SJSA1 (cell line): Measurements from ENCODE around the gene ZC2HC1C. TPM values are rescaled to one million over a fixed set of nuclear protein-coding genes. Genes with fewer than 3 reads are reported as not detected.

Experiments
- DNase-seq, 2 experiments: peaks; one replicate each; pipeline ENCODE4 v3.0.0-alpha.2; 2015 to 2020; ENCODE audit warnings: low spot score in 2 of 2, low read depth in 1 of 2
- H3K27ac ChIP-seq: fragments of 250-450 bp; sonication (Bioruptor Pico); 2 replicates; pipeline ENCODE4 v1.5.1; 2020; ENCODE audit warnings: mild to moderate bottlenecking, moderate library complexity
- H3K27me3 ChIP-seq: fragments of 250-450 bp; sonication (Bioruptor Pico); replicated peaks from 2 replicates; pipeline ENCODE4 v1.5.1; 2020; ENCODE audit warnings: mild to moderate bottlenecking, moderate library complexity
- H3K36me3 ChIP-seq: fragments of 250-450 bp; sonication (Bioruptor Pico); 2 replicates; pipeline ENCODE4 v1.5.1; 2020; ENCODE audit warnings: mild to moderate bottlenecking
- H3K4me1 ChIP-seq: fragments of 250-450 bp; sonication (Bioruptor Pico); replicated peaks from 2 replicates; pipeline ENCODE4 v1.6.1; 2021; ENCODE audit warnings: mild to moderate bottlenecking
- H3K4me3 ChIP-seq: fragments of 250-450 bp; sonication (Bioruptor Pico); 2 replicates; pipeline ENCODE4 v1.5.1; 2020; ENCODE audit warnings: mild to moderate bottlenecking
- H3K9me3 ChIP-seq: fragments of 250-450 bp; sonication (Bioruptor Pico); replicated peaks from 2 replicates; pipeline ENCODE4 v1.5.1; 2020; ENCODE audit warnings: mild to moderate bottlenecking
- total RNA-seq: library from RNA; depleted of rRNA; stranded (reverse); fragments of >200 nt; shearing (Covaris generic); gene quantifications from 2 replicates; pipeline ENCODE4 v1.2.3, GENCODE V29; 2014; rRNA removed

The ZC2HC1C gene, protein sequence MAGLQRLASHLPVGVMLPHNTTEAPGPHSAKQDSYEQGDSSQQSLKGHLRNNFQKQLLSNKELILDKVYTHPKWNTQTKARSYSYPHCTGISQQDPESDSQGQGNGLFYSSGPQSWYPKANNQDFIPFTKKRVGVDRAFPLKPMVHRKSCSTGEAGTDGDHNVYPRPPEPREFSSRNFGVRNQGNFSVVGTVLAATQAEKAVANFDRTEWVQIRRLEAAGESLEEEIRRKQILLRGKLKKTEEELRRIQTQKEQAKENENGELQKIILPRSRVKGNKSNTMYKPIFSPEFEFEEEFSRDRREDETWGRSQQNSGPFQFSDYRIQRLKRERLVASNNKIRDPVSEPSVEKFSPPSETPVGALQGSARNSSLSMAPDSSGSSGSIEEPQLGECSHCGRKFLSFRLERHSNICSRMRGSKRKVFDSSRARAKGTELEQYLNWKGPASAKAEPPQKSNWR
- total RNA-seq, result 0.34 and 5.5 TPM in 2 replicates

DNA sequence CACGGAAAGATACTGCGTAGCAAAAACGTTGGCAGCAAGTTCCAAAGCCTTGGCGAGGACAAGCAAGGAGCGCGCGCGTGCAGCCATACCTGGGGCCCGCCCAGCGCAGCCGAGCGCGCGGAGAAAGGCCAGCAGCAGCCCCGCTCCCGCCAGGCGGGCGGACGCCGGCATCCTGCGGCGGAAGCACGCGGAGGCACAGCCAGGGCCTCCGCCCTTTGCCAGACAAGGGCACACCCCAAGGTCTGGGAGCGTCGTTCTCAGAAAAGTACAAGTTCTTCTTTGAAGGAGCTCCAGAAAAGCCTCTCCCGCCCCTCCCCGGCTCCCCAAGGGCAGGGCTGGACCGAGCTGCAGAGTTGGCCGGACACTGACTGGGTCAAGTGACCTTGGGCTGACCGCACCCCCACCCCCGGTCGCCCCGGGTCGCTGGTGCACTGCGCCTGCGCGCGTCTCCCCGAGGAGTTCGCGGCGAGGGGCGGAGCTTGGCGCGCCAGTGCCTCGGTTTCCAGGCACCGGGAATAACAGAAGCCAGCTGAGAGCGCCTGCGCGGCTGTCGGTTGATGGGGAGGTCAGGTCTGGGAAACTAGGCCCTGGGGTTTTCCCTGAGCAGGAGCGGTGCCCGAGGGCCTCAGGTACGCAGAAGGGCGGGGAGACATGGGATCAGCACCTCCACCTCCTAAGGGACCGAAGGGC, at the start of gene ZC2HC1C:
TSS of gene ZC2HC1C (plus strand) at position 521 of the 690 bp plus-strand sequence. CDS start 933 bp downstream, outside the sequence.
- DNase-seq, result peak; percentile 87 to 88
- Histone ChIP-seq H3K27ac (peak within 1 kb of the TSS; percentile 74), H3K9me3 (no peaks in the 10 kb centered on the region), H3K4me1 (peaks cover 11% of the 10 kb centered on the region; the same call in 1 of the 2 replicates), H3K36me3 (no peaks in the 10 kb centered on the region), H3K4me3 (peak within 1 kb of the TSS; percentile 55), H3K27me3 (no peaks in the 10 kb centered on the region)

DNA sequence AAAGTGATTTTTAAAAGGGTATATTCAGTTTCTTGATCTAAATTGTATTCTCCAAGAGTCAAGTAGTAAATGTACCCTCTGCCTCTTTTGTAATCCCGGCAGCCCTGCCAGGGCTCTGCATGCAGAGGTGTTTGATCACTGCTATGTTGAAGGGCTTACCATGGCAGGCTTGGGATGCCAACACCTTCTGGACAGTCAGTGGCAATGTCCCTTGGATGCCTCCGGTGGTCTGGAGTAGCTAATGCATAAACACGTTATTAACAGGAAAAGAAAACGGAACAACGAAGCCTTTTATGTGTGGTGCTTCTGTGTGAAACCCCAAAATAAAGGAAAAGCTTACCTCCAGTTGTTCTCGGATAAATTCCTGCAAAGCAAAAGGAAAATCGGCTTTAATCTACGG, 46.8 kb upstream of the ZC2HC1C start:
- H3K4me3 ChIP-seq, result no peak overlapping the region
- no peak for DNase-seq
- H3K4me1 ChIP-seq, result no peaks in the 10 kb centered on the region
- H3K9me3 ChIP-seq, result no peaks in the 10 kb centered on the region; the same call in 1 of the 2 replicates
- H3K36me3 ChIP-seq, result peaks cover 33% of the 10 kb centered on the region
- H3K27me3 ChIP-seq, result no peaks in the 10 kb centered on the region
- no peak overlapping the region for H3K27ac ChIP-seq

DNA sequence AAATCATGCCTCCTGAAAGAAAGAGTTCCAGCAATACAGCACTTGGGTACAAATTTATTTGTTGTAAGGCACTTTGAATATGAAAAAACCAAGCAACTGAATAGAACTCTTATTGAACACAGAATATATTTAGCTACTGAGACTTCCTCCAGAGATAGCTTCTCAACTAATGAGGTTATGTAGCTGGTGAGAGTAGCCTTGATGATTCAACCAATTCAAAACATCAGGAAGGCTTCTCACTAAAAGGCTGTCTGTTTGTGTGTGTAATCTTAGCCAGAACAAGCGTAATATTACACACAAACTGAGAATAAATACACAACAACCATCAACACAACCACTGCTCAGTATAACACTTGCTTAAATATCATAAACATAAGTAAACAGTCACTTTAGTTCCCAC, 46.3 kb upstream of the ZC2HC1C start:
- Histone ChIP-seq H3K36me3 (peaks cover 33% of the 10 kb centered on the region), H3K27me3 (no peaks in the 10 kb centered on the region), H3K27ac (no peak overlapping the region), H3K4me1 (no peaks in the 10 kb centered on the region), H3K9me3 (no peaks in the 10 kb centered on the region; the same call in 1 of the 2 replicates), H3K4me3 (no peak overlapping the region)
- DNase-seq, result no peak

DNA sequence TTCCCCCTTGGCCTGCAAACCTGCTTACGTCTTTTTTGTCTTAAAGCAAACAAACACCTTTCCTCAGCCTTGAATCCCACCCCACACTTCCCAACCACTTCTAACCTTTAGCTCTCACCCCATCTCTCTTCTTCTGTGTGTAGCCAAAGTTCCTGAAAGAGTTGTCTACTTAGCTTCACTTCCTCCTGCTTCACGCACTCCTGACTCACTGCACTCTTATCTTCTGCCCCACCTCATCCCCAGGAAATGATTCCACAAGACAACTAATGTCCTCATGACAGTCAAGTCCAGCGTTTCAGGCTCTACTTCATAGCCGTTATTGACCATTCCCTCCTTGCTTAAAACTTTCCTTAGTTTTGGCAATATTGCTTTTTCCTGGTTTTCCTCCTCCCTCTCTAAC, 44.4 kb upstream of the ZC2HC1C start:
- peaks cover 32% of the 10 kb centered on the region for H3K36me3 ChIP-seq
- DNase-seq, result no peak
- H3K27me3 ChIP-seq, result no peaks in the 10 kb centered on the region
- H3K4me1 ChIP-seq, result no peaks in the 10 kb centered on the region
- no peaks in the 10 kb centered on the region; the same call in 1 of the 2 replicates for H3K9me3 ChIP-seq
- H3K4me3 ChIP-seq, result no peak overlapping the region
- H3K27ac ChIP-seq, result no peak overlapping the region

DNA sequence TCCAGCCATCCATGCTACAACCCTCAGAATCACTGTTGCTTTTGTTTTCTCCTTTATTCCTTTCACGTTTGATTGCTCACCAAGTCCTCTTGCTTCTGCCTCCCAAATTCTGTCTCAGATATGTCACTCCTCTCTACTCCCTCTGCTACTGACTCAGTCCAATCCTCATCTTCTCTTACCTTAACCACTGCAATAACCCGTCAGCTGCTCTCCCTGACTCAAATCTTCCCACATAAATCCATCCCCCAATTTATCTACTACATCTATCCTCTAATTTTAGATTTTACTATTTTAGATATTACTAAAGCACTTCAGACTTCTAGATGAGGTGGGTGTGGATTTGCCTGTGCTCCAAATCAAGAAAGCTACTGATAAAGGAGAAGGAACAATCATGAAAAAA, 43.6 kb upstream of the ZC2HC1C start:
- H3K27me3 ChIP-seq, result no peaks in the 10 kb centered on the region
- no peaks in the 10 kb centered on the region; the same call in 1 of the 2 replicates for H3K9me3 ChIP-seq

DNA sequence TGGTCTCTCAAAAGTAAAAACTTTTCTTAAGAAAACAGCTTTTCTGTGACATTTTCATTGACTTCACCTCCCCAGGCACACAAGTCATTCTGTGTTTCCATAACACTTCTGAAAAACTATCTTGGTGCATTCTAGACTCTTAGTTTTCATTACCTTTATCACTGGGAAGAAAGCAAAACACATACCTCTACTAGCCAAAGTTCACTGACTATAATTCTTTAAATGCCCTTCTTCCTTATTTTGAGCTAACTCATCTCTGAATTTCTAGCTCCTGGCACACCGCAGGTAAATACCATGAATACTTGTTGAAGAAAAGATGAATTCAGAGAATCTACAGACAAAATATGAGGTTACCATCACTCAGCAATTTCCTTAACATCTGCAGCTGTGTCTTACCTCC, 39.3 kb upstream of the ZC2HC1C start:
- H3K4me1 ChIP-seq, result no peaks in the 10 kb centered on the region
- H3K27ac ChIP-seq, result no peak overlapping the region
- H3K27me3 ChIP-seq, result no peaks in the 10 kb centered on the region
- no peak for DNase-seq
- peaks cover 30% of the 10 kb centered on the region for H3K36me3 ChIP-seq
- H3K9me3 ChIP-seq, result no peaks in the 10 kb centered on the region; the same call in 1 of the 2 replicates
- no peak overlapping the region for H3K4me3 ChIP-seq

More for the DNA sequence above, 43.6 kb upstream of the ZC2HC1C start:
- DNase-seq, result no peak
- Histone ChIP-seq H3K27ac (no peak overlapping the region), H3K4me1 (no peaks in the 10 kb centered on the region), H3K4me3 (no peak overlapping the region), H3K36me3 (peaks cover 34% of the 10 kb centered on the region)

DNA sequence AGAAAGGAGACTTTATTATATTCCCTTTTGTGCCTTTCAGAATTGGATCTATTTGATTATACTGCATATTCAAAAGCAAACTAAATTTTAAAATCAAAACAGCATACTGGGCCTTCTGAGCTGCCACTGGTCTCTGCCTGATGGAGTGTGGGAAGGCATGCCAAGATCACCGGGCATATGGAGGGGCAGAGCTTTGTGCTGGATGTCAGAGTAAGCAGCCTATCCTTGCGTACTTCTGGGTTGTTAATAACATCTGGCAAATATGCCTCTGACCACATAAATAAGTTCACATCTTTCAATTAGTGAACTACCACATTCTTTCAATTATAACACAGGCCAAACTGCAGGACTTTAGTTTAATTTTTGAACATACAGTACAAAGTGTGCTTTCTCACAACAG, 36.5 kb upstream of the ZC2HC1C start:
- H3K27me3 ChIP-seq, result no peaks in the 10 kb centered on the region
- peaks cover 28% of the 10 kb centered on the region for H3K36me3 ChIP-seq
- H3K27ac ChIP-seq, result no peak overlapping the region
- no peak overlapping the region for H3K4me3 ChIP-seq
- no peaks in the 10 kb centered on the region for H3K9me3 ChIP-seq
- no peak for DNase-seq
- no peaks in the 10 kb centered on the region for H3K4me1 ChIP-seq

DNA sequence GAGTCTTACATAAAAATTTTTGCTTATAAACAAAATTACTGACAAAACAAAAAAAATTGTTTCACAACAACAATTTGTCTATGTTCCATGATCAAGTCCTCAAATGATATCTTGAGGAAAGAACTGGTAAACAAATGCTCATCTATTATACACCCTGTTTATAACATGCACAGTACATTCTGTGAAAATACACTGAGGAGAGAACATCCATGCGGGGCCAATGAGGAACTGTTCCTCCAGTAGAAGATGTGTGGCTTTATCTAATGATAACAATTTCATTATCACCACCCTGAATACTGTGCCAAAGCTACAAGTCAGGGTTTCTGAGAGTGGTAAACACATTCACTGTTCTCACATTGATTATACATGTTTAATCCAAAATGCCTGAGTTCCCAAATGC, 28.9 kb upstream of the ZC2HC1C start:
- no peak for DNase-seq
- Histone ChIP-seq H3K4me3 (no peak overlapping the region), H3K4me1 (peaks cover 13% of the 10 kb centered on the region), H3K27ac (no peak overlapping the region), H3K27me3 (no peaks in the 10 kb centered on the region), H3K9me3 (no peaks in the 10 kb centered on the region), H3K36me3 (peaks cover 36% of the 10 kb centered on the region)

DNA sequence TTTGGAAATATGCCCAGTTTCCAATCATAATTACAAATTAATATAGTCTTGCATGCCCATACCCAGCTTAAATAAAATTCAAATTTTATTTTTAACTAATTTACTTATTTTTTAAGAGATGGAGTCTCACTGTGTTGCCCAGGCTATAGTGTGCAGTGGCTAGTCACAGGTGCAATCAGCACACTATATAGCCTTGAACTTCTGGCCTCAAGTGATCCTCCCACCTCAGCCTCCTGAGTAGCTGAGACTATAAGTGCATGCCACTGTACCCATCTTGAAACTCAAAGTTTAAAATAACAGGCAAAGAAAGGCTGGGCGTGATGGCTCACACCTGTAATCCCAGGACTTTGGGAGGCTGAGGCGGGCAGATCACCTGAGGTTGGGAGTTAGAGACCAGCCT, 28.5 kb upstream of the ZC2HC1C start:
- peaks cover 13% of the 10 kb centered on the region for H3K4me1 ChIP-seq

DNA sequence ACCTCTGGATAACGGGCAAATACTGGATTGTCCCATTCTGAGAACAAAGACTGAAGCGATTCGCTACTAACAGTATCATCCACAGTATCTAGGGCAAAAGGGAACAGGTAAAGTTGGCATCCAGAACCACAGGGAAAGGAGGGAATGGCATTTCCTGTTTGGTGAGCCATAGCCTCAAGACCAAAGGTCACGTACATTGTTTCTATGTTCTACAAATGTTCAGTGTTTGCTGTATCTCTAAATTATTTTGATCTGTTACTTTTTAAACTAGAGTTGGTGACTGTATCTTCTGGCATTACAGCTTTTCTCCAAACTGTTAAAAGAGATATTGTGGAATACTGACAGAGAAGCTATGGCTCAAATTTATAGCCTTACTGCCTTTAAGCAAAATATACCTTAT, 27.8 kb upstream of the ZC2HC1C start:
- no peak overlapping the region for H3K27ac ChIP-seq
- no peak for DNase-seq
- peaks cover 13% of the 10 kb centered on the region for H3K4me1 ChIP-seq
- no peak overlapping the region for H3K4me3 ChIP-seq
- peaks cover 36% of the 10 kb centered on the region for H3K36me3 ChIP-seq
- H3K9me3 ChIP-seq, result no peaks in the 10 kb centered on the region
- H3K27me3 ChIP-seq, result no peaks in the 10 kb centered on the region

More for the DNA sequence above, 28.5 kb upstream of the ZC2HC1C start:
- Histone ChIP-seq H3K27ac (no peak overlapping the region), H3K27me3 (no peaks in the 10 kb centered on the region), H3K36me3 (peaks cover 36% of the 10 kb centered on the region), H3K4me3 (no peak overlapping the region), H3K9me3 (no peaks in the 10 kb centered on the region)
- DNase-seq, result no peak

DNA sequence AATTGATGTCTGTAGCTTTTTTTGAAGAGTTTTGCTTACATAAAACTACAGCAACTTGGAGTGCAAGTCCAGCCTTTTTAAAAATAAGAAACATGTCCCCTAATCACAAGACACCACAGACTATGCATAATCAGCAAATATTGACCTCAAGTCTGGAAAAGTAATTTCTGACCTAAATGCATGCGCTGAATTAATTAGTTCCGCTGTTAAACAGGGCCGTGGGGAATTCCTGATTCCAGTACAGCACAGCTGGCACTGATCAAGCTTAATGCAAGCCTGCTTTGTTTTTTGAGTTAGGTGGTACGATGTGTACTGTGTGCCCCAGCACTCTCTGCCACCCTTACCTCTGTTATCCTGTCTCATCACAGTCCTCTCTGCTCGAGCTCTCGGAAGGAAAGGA, 27.4 kb upstream of the ZC2HC1C start:
- Histone ChIP-seq H3K9me3 (no peaks in the 10 kb centered on the region), H3K4me3 (no peak overlapping the region), H3K27me3 (no peaks in the 10 kb centered on the region), H3K4me1 (peaks cover 17% of the 10 kb centered on the region), H3K27ac (no peak overlapping the region), H3K36me3 (peaks cover 36% of the 10 kb centered on the region)
- DNase-seq, result no peak

DNA sequence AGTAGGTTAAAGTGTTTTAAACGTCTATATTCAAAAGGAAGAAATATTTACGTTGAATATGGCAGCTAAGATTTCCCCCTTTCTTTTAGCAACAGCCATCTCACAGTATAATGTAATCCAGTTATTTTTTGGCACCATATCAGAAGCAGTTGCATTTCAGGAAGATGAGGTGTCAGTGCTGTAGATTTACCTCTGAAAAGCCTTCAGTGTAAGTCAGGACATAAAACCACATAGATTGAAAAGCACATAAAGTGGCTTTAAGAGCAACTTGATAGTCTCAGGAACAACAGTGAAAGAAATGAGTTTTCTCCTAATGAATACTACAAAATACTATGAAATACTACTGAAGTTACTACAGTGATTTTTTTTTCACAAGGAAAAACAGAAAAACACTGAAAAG, 25.1 kb upstream of the ZC2HC1C start:
- no peak overlapping the region for H3K27ac ChIP-seq
- no peaks in the 10 kb centered on the region for H3K9me3 ChIP-seq
- H3K36me3 ChIP-seq, result peaks cover 42% of the 10 kb centered on the region
- no peak overlapping the region for H3K4me3 ChIP-seq
- H3K4me1 ChIP-seq, result peaks cover 19% of the 10 kb centered on the region
- no peaks in the 10 kb centered on the region for H3K27me3 ChIP-seq
- DNase-seq, result no peak

DNA sequence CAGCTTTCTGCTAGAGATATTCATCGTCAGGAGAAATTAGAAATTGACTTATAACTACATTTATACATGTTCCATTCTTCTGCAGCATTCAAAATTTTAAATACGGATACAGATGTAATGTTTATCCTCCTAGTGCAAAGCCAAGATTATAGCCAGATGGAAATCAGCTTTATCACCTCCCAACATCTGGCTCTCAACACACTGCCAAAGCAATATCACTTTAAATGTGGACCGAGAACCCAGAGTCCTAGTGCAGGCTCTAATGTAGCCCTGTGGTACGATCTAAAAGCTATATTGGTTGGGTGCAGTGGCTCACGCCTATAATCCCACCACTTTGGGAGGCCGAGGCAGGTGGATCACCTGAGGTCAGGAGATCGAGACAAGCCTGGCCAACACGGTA, 24.7 kb upstream of the ZC2HC1C start:
- no peak for DNase-seq
- H3K9me3 ChIP-seq, result no peaks in the 10 kb centered on the region

DNA sequence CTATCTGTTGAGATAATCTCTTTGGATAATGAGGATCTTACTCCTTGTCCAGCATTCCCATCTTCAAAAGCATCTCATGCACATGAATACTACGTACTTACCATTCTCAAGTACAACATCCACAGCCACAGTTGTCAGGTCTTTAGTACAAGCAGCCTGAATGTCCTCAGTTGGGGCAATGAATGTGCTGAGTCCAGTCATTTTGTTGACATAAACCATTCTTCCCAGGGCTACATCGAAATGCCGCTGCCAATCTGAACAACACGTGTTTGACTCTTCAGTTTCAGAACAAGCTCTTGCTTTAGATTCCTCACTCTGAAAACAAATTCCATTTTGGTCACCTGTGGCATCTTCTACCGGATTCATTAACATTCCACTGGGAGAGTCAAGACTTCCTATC, 23.2 kb upstream of the ZC2HC1C start:
- Histone ChIP-seq H3K9me3 (no peaks in the 10 kb centered on the region), H3K4me1 (peaks cover 28% of the 10 kb centered on the region), H3K27ac (no peak overlapping the region), H3K4me3 (no peak overlapping the region), H3K36me3 (peaks cover 38% of the 10 kb centered on the region), H3K27me3 (no peaks in the 10 kb centered on the region)
- no peak for DNase-seq

More for the DNA sequence above, 24.7 kb upstream of the ZC2HC1C start:
- Histone ChIP-seq H3K36me3 (peaks cover 42% of the 10 kb centered on the region), H3K27me3 (no peaks in the 10 kb centered on the region), H3K27ac (no peak overlapping the region), H3K4me3 (no peak overlapping the region), H3K4me1 (peaks cover 19% of the 10 kb centered on the region)
